Keratinocyte (primary cell): Measurements from ENCODE around the gene MFSD6. TPM values are rescaled to one million over a fixed set of nuclear protein-coding genes. Genes with fewer than 3 reads are reported as not detected.

Source experiments
- DNase-seq: peaks from one replicate; pipeline ENCODE4 v3.0.0-alpha.2; 2011; ENCODE audit warnings: low read depth, missing footprints, low spot score
- FAIRE-seq: peaks from 2 replicates; lab custom pipeline; 2011; peaks lifted over from hg19 to GRCh38; lab: Jason Lieb, UNC
- H2AFZ ChIP-seq: 2 replicates; pipeline ENCODE4 v1.6.0; 2012; ENCODE audit warnings: low read length, control low read depth, inconsistent platforms; ENCODE audit not compliant: control insufficient read depth
- H3K27ac ChIP-seq: 2 replicates; pipeline ENCODE4 v1.5.1; 2011; ENCODE audit warnings: low read length; ENCODE audit not compliant: control insufficient read depth, insufficient read depth
- H3K27me3 ChIP-seq: 3 replicates; pipeline ENCODE4 v1.6.0; 2011; ENCODE audit warnings: low read length; ENCODE audit not compliant: control insufficient read depth, insufficient read depth; ENCODE audit errors: extremely low read depth
- H3K36me3 ChIP-seq, 2 experiments: 2 replicates in 1 of 2; 3 replicates in 1 of 2; pipeline ENCODE4 v1.5.1; 2011; ENCODE audit warnings: low read length in 2 of 2, mild to moderate bottlenecking in 1 of 2; ENCODE audit not compliant: control insufficient read depth in 2 of 2, insufficient read depth in 2 of 2; ENCODE audit errors: extremely low read depth in 1 of 2
- H3K4me1 ChIP-seq: 3 replicates; pipeline ENCODE4 v1.5.1; 2011; ENCODE audit warnings: low read length; ENCODE audit not compliant: control insufficient read depth, insufficient read depth; ENCODE audit errors: extremely low read depth
- H3K4me2 ChIP-seq: 3 replicates; pipeline ENCODE4 v1.6.0; 2011; ENCODE audit warnings: low read depth, low read length; ENCODE audit not compliant: control insufficient read depth, insufficient read depth; ENCODE audit errors: extremely low read depth
- H3K4me3 ChIP-seq, 3 experiments: fragments of 200-600 bp in 1 of 3; sonication (generic) in 1 of 3; 2 replicates in 2 of 3; 3 replicates in 1 of 3; pipeline ENCODE4 v1.5.1; 2011 to 2016; ENCODE audit warnings: low read length in 3 of 3, mild to moderate bottlenecking in 3 of 3, control low read depth in 2 of 3, inconsistent platforms in 1 of 3, low read depth in 1 of 3, mixed read lengths in 1 of 3, mixed run types in 1 of 3, moderate library complexity in 1 of 3; ENCODE audit not compliant: control insufficient read depth in 2 of 3, insufficient read depth in 2 of 3; ENCODE audit errors: extremely low read depth in 1 of 3
- H3K79me2 ChIP-seq: 2 replicates; pipeline ENCODE4 v1.6.0; 2012; ENCODE audit warnings: low read length; ENCODE audit not compliant: control insufficient read depth, insufficient read depth
- H3K9ac ChIP-seq: 3 replicates; pipeline ENCODE4 v1.6.0; 2011; ENCODE audit warnings: low read length; ENCODE audit not compliant: control insufficient read depth, insufficient read depth; ENCODE audit errors: extremely low read depth
- H3K9me1 ChIP-seq: 3 replicates; pipeline ENCODE4 v1.6.0; 2011; ENCODE audit warnings: low read length; ENCODE audit not compliant: control insufficient read depth, insufficient read depth; ENCODE audit errors: extremely low read depth
- H3K9me3 ChIP-seq: 2 replicates; pipeline ENCODE4 v1.5.1; 2012; ENCODE audit warnings: low read depth, low read length; ENCODE audit not compliant: control insufficient read depth
- H4K20me1 ChIP-seq: 3 replicates; pipeline ENCODE4 v1.6.0; 2011; ENCODE audit warnings: low read length; ENCODE audit not compliant: control insufficient read depth, insufficient read depth; ENCODE audit errors: extremely low read depth
- CTCF ChIP-seq, 3 experiments: IDR thresholded peaks in 1 of 3; conservative IDR thresholded peaks in 1 of 3; optimal IDR thresholded peaks in 1 of 3; 2 replicates in 2 of 3; 3 replicates in 1 of 3; pipeline versions ENCODE3 to v1.5.1; 2011; ENCODE audit warnings: low read length in 3 of 3, mild to moderate bottlenecking in 3 of 3, moderate library complexity in 2 of 3, control low read depth in 1 of 3, inconsistent platforms in 1 of 3; ENCODE audit not compliant: insufficient read depth in 2 of 3; ENCODE audit errors: extremely low read depth in 1 of 3
- EZH2 ChIP-seq: IDR thresholded peaks from one replicate; pipeline ENCODE4 v1.6.1; 2012; ENCODE audit warnings: inconsistent platforms, mild to moderate bottlenecking, low read length, moderate library complexity
- dilution Hi-C: fragments of 300-500 bp; cut with MboI; formaldehyde crosslinking; loops from one replicate; pipeline ENCODE4 v1.7.0; 2020; ENCODE audit warnings: low sequenced_read_pairs; ENCODE audit not compliant: extremely low pct_ligation_motif_present
- polyA plus RNA-seq, 5 experiments: library from polyadenylated mRNA; depleted of rRNA in 3 of 5; stranded (reverse) in 3 of 5; stranded (forward) in 1 of 5; unstranded in 1 of 5; fragments of >200 nt; gene quantifications; 1 replicate in 1 of 5; 2 replicates in 3 of 5; 3 replicates in 1 of 5; pipeline versions ENCODE4 v1.2.1 to v1.2.3, GENCODE V29; 2011 to 2012; ENCODE audit warnings: missing spikeins in 2 of 5, low read depth in 1 of 5, low replicate concordance in 1 of 5

The MFSD6 gene
- polyA plus RNA-seq, 1 donor (not counting 4 experiments of a cell fraction or from before 2014, with no cell fraction given): 11.0 TPM

GRCh38 chr2:190418727-190419126, 10.6 kb downstream of the MFSD6 start:
- Histone ChIP-seq H3K36me3 (no peaks in the 10 kb centered on the region), H3K27ac (no peak overlapping the region), H3K9ac (no peak overlapping the region), H3K27me3 (no peaks in the 10 kb centered on the region), H3K4me2 (no peak overlapping the region), H4K20me1 (no peaks in the 10 kb centered on the region), H3K9me1 (peaks cover 1% of the 10 kb centered on the region), H3K4me1 (peaks cover 6% of the 10 kb centered on the region), H3K79me2 (no peaks in the 10 kb centered on the region), H2AFZ (no peak overlapping the region), H3K9me3 (no peaks in the 10 kb centered on the region), H3K4me3 (no peak overlapping the region)
- FAIRE-seq (no peak), DNase-seq (no peak)
- TF ChIP-seq CTCF (optimal IDR thresholded peaks at IDR 0.05 in 1 of 3, IDR thresholded peaks at IDR 0.05 in 1 of 3, conservative IDR thresholded peaks at IDR 0.05 in 1 of 3; ENCODE audit: extremely low read depth in 1 of 3, insufficient read depth in 2 of 3, low read length in 3 of 3): no peak
- no peak for TF ChIP-seq EZH2
- dilution Hi-C loops: no loop called here

- Histone ChIP-seq H3K36me3 (no peaks in the 10 kb centered on the region), H3K4me1 (no peaks in the 10 kb centered on the region), H4K20me1 (no peaks in the 10 kb centered on the region), H3K9me1 (no peaks in the 10 kb centered on the region), H3K9me3 (no peaks in the 10 kb centered on the region), H3K27me3 (no peaks in the 10 kb centered on the region), H3K4me3 (no peak overlapping the region), H2AFZ (no peak overlapping the region), H3K4me2 (no peak overlapping the region), H3K79me2 (no peaks in the 10 kb centered on the region), H3K27ac (no peak overlapping the region), H3K9ac (no peak overlapping the region)
- dilution Hi-C loops: no loop called here
- DNase-seq: no peak
- FAIRE-seq: no peak
- no peak for TF ChIP-seq CTCF (optimal IDR thresholded peaks at IDR 0.05 in 1 of 3, IDR thresholded peaks at IDR 0.05 in 1 of 3, conservative IDR thresholded peaks at IDR 0.05 in 1 of 3; ENCODE audit: extremely low read depth in 1 of 3, insufficient read depth in 2 of 3, low read length in 3 of 3)
- no peak for TF ChIP-seq EZH2
These were observed 12.6 kb downstream of the MFSD6 start for GRCh38 chr2:190420801-190421200.
